ENCODE measurements around the gene DUS1L.

DUS1L gene

GRCh38 chr17:82076018-82076784 lies 10.6 kb upstream of the DUS1L start:
- TF ChIP-seq EZH2phosphoT487 (IDR thresholded peaks at IDR 0.05; ENCODE audit: borderline replicate concordance), result no peak
- no peak for TF ChIP-seq CTCF (conservative IDR thresholded peaks at IDR 0.05; ENCODE audit: low read length)
- Histone ChIP-seq H3K9me2 (replicated peaks; ENCODE audit: low read depth, low read length) (no peaks in the 10 kb centered on the region), H4K20me1 (ENCODE audit: insufficient read depth, low read length, poor library complexity, severe bottlenecking) (no peaks in the 10 kb centered on the region), H3K79me2 (ENCODE audit: insufficient read depth, low read length) (no peaks in the 10 kb centered on the region), H3K27me3 (ENCODE audit: insufficient read depth, low read length, poor library complexity, severe bottlenecking) (no peaks in the 10 kb centered on the region), H3K36me3 (ENCODE audit: insufficient read depth, low read length) (peaks cover 27% of the 10 kb centered on the region; the same call in 1 of the 2 replicates), H3F3A (ENCODE audit: low read depth) (no peaks in the 10 kb centered on the region), H3K4me1 (ENCODE audit: insufficient read depth, low read length, poor library complexity, severe bottlenecking) (no peaks in the 10 kb centered on the region), H3K4me2 (ENCODE audit: low read depth, low read length, poor library complexity, severe bottlenecking) (no peak overlapping the region), H2AFZ (ENCODE audit: low read length) (no peak overlapping the region), H3K9me3 (ENCODE audit: insufficient read depth, low read depth, low read length) (no peaks in the 10 kb centered on the region), H3K4me3 (ENCODE audit: low read length, poor library complexity, severe bottlenecking) (no peak overlapping the region), H3K9ac (ENCODE audit: low read depth, low read length, poor library complexity, severe bottlenecking) (no peak overlapping the region)

GRCh38 chr17:82073446-82073845 lies 7.8 kb upstream of the DUS1L start:
- Histone ChIP-seq H3K4me2 (ENCODE audit: low read depth, low read length, poor library complexity, severe bottlenecking) (no peak overlapping the region), H3K79me2 (ENCODE audit: insufficient read depth, low read length) (no peaks in the 10 kb centered on the region), H4K20me1 (ENCODE audit: insufficient read depth, low read length, poor library complexity, severe bottlenecking) (no peaks in the 10 kb centered on the region), H2AFZ (ENCODE audit: low read length) (no peak overlapping the region), H3K27me3 (ENCODE audit: insufficient read depth, low read length, poor library complexity, severe bottlenecking) (no peaks in the 10 kb centered on the region), H3F3A (ENCODE audit: low read depth) (no peaks in the 10 kb centered on the region), H3K9me3 (ENCODE audit: insufficient read depth, low read depth, low read length) (no peaks in the 10 kb centered on the region), H3K36me3 (ENCODE audit: insufficient read depth, low read length) (peaks cover 5% of the 10 kb centered on the region; the same call in 1 of the 2 replicates), H3K4me1 (ENCODE audit: insufficient read depth, low read length, poor library complexity, severe bottlenecking) (no peaks in the 10 kb centered on the region), H3K4me3 (ENCODE audit: low read length, poor library complexity, severe bottlenecking) (no peak overlapping the region), H3K9ac (ENCODE audit: low read depth, low read length, poor library complexity, severe bottlenecking) (no peak overlapping the region), H3K9me2 (replicated peaks; ENCODE audit: low read depth, low read length) (no peaks in the 10 kb centered on the region)
- TF ChIP-seq EZH2phosphoT487 (IDR thresholded peaks at IDR 0.05; ENCODE audit: borderline replicate concordance), result no peak
- TF ChIP-seq CTCF (conservative IDR thresholded peaks at IDR 0.05; ENCODE audit: low read length), result no peak

- H3K9ac ChIP-seq (ENCODE audit: low read depth, low read length, poor library complexity, severe bottlenecking), result no peak overlapping the region
- TF ChIP-seq CTCF (conservative IDR thresholded peaks at IDR 0.05; ENCODE audit: low read length) (no peak), EZH2phosphoT487 (IDR thresholded peaks at IDR 0.05; ENCODE audit: borderline replicate concordance) (no peak)
- no peaks in the 10 kb centered on the region for H3K27me3 ChIP-seq (ENCODE audit: insufficient read depth, low read length, poor library complexity, severe bottlenecking)
- H3F3A ChIP-seq (ENCODE audit: low read depth), result no peaks in the 10 kb centered on the region
- H3K36me3 ChIP-seq (ENCODE audit: insufficient read depth, low read length), result no peaks in the 10 kb centered on the region; the same call in 1 of the 2 replicates
- no peak overlapping the region for H3K4me2 ChIP-seq (ENCODE audit: low read depth, low read length, poor library complexity, severe bottlenecking)
- no peaks in the 10 kb centered on the region for H3K9me2 ChIP-seq (replicated peaks; ENCODE audit: low read depth, low read length)
- no peak overlapping the region for H2AFZ ChIP-seq (ENCODE audit: low read length)
- H3K9me3 ChIP-seq (ENCODE audit: insufficient read depth, low read depth, low read length), result no peaks in the 10 kb centered on the region
- no peaks in the 10 kb centered on the region for H3K79me2 ChIP-seq (ENCODE audit: insufficient read depth, low read length)
- no peaks in the 10 kb centered on the region for H3K4me1 ChIP-seq (ENCODE audit: insufficient read depth, low read length, poor library complexity, severe bottlenecking)
- H3K4me3 ChIP-seq (ENCODE audit: low read length, poor library complexity, severe bottlenecking), result no peak overlapping the region
- no peaks in the 10 kb centered on the region for H4K20me1 ChIP-seq (ENCODE audit: insufficient read depth, low read length, poor library complexity, severe bottlenecking)
Measured at GRCh38 chr17:82072827-82073226, 7.2 kb upstream of the DUS1L start.
